HG03520 (cell line): ENCODE measurements around the gene SRGAP3.
"Not testable (repeated sequence)": the region's sequence is repeated elsewhere in the genome, so short reads cannot be mapped to it uniquely, and the experiment has no call there.

Source experiments
- ATAC-seq: cut with Tn5 transposase; IDR thresholded peaks from one replicate; pipeline ENCODE4 v1.9.1; 2021; ENCODE audit warnings: mild to moderate bottlenecking, moderate library complexity; ENCODE audit not compliant: unreplicated experiment

SRGAP3 gene

GRCh38 chr3:9098716-9099675 lies 150.4 kb downstream of the SRGAP3 start:
- ATAC-seq, result no peak

GRCh38 chr3:9097495-9097894 lies 152.0 kb downstream of the SRGAP3 start:
- no peak for ATAC-seq

GRCh38 chr3:9091486-9092235 lies 157.8 kb downstream of the SRGAP3 start:
- ATAC-seq, result no peak

GRCh38 chr3:9088441-9089353 lies 160.7 kb downstream of the SRGAP3 start:
- no peak for ATAC-seq

- no peak for ATAC-seq
These were observed 161.5 kb downstream of the SRGAP3 start for GRCh38 chr3:9087831-9088413.

- ATAC-seq, result not testable (repeated sequence)
These were observed 164.0 kb downstream of the SRGAP3 start for GRCh38 chr3:9085428-9085827.

GRCh38 chr3:9081184-9081818 lies 168.1 kb downstream of the SRGAP3 start:
- ATAC-seq, result no peak

- ATAC-seq, result no peak
These were observed 169.3 kb downstream of the SRGAP3 start for GRCh38 chr3:9080163-9080562.

- ATAC-seq, result no peak
These were observed 169.8 kb downstream of the SRGAP3 start for GRCh38 chr3:9079676-9080075.

- ATAC-seq, result no peak
These were observed 170.7 kb downstream of the SRGAP3 start for GRCh38 chr3:9078561-9079240.

- no peak for ATAC-seq
These were observed 172.4 kb downstream of the SRGAP3 start for GRCh38 chr3:9077029-9077428.

- ATAC-seq, result no peak
These were observed 173.7 kb downstream of the SRGAP3 start for GRCh38 chr3:9075762-9076161.

- no peak for ATAC-seq
These were observed 175.4 kb downstream of the SRGAP3 start for GRCh38 chr3:9074079-9074478.

GRCh38 chr3:9072667-9073009 lies 176.8 kb downstream of the SRGAP3 start:
- no peak for ATAC-seq

GRCh38 chr3:9071936-9072666 lies 177.3 kb downstream of the SRGAP3 start:
- ATAC-seq, result no peak

GRCh38 chr3:9070961-9071360 lies 178.5 kb downstream of the SRGAP3 start:
- no peak for ATAC-seq

- ATAC-seq, result no peak
These were observed 179.5 kb downstream of the SRGAP3 start for GRCh38 chr3:9069971-9070370.

GRCh38 chr3:9068051-9068450 lies 181.4 kb downstream of the SRGAP3 start:
- no peak for ATAC-seq
